ENCODE results near the gene ELP2.
"Not testable (repeated sequence)": the region's sequence is repeated elsewhere in the genome, so short reads cannot be mapped to it uniquely, and the experiment has no call there.

- not testable (repeated sequence) for TF ChIP-seq EZH2phosphoT487 (IDR thresholded peaks at IDR 0.05; ENCODE audit: borderline replicate concordance, low read depth, low read length); CTCF (conservative IDR thresholded peaks at IDR 0.05; ENCODE audit: low read length)
Measured at GRCh38 chr18:36207969-36208368, 78.3 kb downstream of the ELP2 start.

All from OCI-LY7 (cell line).